GM21526 (cell line): ENCODE measurements around the gene FGF2.
"Not testable (repeated sequence)": the region's sequence is repeated elsewhere in the genome, so short reads cannot be mapped to it uniquely, and the experiment has no call there.

ENCODE experiments used
- ATAC-seq: cut with Tn5 transposase; IDR thresholded peaks from one replicate; pipeline ENCODE4 v1.9.1; 2021; ENCODE audit warnings: moderate library complexity; ENCODE audit not compliant: unreplicated experiment, low FRiP score

FGF2 gene

GRCh38 chr4:122842984-122843531 is 16.4 kb downstream of the FGF2 start:
- ATAC-seq = no peak

DNA sequence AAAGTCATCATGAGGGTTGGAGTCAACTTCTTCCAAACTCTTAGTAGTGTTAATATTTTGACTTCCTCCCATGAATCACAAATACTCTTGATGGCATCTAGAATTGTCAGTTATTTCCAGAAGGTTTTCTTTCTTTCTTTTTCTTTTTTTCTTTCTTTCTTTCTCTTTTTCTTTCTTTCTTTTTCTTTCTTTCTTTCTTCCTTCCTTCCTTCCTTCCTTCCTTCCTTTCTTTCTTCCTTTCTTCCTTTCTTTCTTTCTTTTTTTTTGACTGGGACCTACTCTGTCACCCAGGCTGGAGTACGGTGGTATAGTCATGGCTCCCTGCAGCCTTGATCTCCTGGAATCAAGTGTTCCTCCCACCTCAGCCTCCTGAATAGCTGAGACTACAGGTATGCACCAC is 17.8 kb downstream of the FGF2 start:
- ATAC-seq = not testable (repeated sequence)

DNA sequence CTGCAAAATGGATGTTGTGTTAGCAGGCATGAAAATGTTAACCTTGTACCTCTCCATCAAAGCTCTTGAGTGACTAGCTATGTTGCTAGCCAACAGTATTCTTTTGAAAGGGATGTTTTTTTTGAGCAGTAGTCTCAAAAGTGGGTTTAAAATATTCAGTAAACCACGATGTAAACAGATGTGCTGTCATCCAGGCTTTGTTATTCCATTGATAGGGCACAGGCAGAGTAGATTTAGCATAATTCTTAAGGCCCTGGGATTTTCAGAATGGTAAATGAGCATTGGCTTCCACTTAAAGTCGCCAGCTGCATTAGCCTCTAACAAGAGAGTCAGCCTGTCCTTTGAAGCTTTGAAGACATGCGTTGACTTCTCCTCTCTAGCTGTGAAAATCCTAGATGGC is 18.4 kb downstream of the FGF2 start:
- no peak for ATAC-seq

GRCh38 chr4:122845760-122846159 is 19.1 kb downstream of the FGF2 start:
- no peak for ATAC-seq

GRCh38 chr4:122847931-122848330 is 21.3 kb downstream of the FGF2 start:
- ATAC-seq = no peak

DNA sequence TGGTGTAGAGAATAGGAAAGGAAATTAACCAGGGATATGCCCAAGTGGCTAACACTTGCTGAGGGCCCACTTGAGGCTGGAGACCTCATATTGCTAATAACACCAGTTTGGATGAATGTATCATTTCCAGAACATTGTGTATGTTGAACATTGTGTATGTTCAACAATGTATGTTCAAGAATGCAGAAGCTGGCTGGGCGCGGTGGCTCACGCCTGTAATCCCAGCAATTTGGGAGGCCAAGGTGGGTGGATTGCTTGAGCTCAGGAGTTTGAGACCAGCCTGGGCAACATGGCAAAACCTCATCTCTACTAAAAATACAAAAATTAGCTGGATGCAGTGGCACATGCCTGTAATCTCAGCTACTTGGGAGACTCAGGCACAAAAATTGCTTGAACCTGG is 23.2 kb downstream of the FGF2 start:
- ATAC-seq = not testable (repeated sequence)

DNA sequence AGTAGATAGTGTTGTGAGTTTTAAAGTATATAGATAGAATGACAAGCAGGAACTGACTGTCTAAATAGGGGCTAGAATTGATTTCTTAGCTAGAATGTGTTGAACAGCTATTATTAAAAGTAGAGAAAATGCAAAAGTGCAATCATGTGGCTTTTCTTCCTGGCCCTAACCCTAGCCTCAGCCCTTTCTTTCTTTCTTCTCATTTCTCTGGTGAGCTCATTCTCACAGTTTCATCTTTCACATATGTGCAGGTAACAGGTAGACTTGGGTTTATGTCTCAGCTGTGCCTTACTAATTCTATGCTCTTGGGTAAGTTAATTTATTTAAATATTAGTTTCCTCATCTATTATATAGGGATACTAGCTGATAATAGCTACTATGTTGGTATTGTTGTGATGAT is 24.9 kb downstream of the FGF2 start:
- ATAC-seq = no peak

DNA sequence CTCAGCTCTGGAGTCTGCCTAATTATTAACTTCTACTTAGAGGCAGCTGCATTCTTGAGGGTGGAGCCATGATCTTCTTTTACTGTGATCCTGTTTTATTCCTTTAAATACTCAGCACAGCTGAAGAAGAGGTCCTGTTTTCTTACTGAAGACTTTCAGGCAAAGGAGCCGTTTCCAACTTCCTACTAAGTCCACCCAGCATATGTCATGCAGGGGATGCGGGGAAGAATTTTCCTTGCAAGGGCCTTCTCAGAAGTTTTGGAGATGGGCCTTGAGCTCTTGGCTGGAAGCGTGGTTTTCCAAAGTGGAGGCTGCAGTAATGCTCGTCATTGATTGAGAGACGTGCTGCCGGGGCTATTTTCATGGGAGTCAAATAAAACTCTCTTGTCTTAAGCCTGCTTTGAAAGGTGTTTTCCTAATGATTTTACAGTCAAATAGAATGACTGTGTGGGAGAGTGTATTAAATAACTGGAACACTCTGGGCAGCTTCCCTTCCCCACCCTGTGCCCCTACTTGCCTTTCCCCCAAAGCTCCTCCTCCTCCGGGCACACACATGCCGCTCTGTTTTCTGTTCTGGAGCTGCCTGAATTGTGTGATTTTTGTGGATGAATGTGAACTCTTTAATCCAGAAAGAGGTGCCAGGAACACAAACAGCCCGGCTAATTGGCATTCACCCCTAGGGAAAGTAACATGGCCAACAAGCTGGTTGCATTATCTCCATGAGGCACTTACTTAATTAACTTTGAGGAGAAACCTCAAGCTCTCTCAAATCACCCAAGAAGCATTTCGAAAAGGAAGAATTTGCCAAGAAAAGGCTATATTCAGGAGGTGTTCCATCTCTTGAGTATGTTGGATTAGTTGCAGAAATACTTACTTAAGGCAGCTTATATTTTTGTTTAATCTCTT is 28.1 kb downstream of the FGF2 start:
- no peak for ATAC-seq

DNA sequence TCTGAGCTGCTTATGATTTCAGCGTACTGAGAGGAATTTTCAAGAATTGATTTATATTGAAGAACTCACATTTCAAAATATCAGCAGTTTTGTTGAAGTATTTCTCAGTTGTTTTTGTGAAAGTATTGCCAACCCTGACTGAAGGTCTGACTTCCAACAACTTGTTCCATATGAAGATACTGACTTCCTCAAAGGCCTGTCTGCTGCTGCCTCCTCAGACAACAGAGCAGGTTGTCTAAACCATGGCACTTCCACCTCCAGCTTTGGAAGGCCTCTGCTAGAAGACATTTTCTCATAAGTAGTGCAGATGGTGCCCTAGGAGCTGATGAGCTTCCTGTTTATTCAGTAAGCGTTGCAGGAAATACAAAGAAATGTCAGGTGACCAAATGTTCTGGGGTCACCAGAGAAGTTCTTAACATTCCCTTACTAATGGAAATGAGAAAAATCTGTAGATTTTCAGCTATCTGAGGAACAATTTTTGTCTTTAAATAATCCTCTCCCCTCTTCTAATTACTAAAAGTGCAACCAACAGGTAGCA is 28.8 kb downstream of the FGF2 start:
- ATAC-seq = no peak

DNA sequence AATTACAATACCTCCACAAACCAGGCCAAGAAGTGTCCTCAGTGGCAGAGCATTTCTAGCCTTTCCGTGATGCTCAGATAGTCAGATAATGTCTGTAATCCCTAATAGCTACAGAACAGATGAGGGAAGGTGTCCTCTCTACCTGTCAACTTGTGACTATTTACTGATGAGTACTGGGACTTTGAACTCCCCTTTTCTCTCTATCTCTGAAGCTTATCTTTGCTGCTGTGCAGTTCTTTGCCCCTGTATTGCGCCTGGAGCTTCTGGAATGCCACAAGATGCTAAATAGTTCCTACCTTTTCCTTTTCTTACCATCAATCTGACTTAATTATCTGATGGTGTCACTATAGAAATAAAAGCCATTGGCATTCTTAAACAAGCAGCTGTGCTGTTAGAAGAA is 30.5 kb downstream of the FGF2 start:
- ATAC-seq = no peak

GRCh38 chr4:122858705-122859104 is 32.1 kb downstream of the FGF2 start:
- ATAC-seq = no peak

- no peak for ATAC-seq
Measured at GRCh38 chr4:122861172-122861943, 34.7 kb downstream of the FGF2 start.

DNA sequence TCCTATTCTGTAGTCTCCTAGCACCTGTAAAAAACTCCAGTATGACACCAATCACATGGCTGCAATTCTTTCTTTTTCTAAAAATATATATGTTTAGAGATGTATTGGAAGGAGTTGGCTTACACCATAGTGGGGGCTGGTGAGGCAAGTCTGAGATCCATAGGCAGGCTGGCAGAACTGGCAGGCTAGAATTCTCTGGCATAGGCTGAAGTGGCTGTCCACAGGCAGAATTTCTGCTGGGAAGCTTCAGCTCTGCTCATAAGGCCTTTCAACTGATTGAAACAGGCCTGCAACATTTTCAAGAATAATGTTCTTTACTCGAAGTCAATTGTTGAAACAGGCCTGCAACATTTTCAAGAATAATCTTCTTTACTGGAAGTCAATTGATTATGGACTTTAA is 37.0 kb downstream of the FGF2 start:
- no peak for ATAC-seq

- ATAC-seq = no peak
Measured at GRCh38 chr4:122865425-122865824, 38.8 kb downstream of the FGF2 start.

- not testable (repeated sequence) for ATAC-seq
Measured at GRCh38 chr4:122868235-122868634, 41.6 kb downstream of the FGF2 start.

DNA sequence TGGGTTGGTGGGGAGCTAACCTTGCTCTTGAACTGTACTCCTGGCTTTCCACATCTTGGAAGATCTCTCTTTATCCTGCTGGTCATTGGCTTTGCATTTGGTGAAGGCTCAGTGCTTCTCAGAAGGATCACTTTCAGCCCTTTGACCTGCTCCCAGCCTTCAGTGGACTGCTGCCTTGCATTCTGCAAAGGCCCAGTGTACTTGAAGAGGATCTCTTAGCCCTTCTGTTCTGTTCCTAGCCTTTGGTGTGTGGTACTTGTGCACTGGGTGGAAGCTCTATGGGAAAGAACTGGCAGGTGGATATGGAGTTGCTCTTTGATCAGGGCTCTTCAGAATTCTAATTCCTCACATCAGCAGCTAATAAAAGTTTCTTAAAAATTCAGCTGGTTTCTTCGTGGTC is 46.5 kb downstream of the FGF2 start:
- ATAC-seq = no peak

GRCh38 chr4:122873821-122874593 is 47.4 kb downstream of the FGF2 start:
- ATAC-seq = no peak

- no peak for ATAC-seq
Measured at GRCh38 chr4:122875949-122876348, 49.3 kb downstream of the FGF2 start.

DNA sequence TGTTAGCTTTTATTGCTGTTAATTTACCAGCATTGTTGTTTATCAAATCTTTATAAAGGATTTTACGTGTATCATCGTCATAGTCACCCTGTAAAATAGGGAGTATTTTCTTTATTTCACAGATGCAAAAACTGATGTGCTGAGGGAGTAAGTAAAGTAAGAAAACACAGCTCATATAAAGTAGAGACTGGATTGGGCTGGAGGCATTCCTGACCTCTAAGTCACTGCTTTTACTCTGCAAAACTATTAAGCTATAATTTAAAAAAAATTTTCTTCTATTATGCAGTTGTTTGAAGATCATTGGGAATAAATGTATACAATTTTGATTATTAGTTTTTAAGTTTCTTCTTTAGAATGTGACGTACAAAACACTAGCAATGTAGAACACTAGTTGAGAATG is 49.8 kb downstream of the FGF2 start:
- no peak for ATAC-seq

DNA sequence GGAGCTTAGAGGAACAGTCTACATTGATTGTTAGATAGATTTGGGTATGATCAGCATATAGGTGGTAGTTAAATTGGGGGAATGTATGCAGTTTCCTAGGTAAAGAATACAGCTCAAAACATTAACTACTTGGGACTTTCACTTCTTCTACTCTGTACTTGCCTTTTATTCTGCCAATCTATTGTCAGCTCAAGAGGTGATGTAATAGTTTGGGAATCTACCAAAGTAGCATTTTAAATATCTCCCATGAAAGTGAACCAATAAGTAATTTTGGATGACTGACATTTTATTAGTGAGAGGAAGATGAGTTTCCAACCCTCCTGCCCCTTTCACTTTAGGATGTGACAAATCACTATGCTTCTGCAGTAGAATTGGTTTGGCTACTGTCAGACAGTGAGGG is 52.4 kb downstream of the FGF2 start:
- ATAC-seq = no peak
